NB4 (cell line): ENCODE data around the gene ERMN.

Source experiments
- MAX ChIP-seq: IDR thresholded peaks from 2 replicates; pipeline ENCODE4 v1.6.1; 2011; ENCODE audit warnings: low read depth, low read length
- MYC ChIP-seq: IDR thresholded peaks from 2 replicates; pipeline ENCODE4 v1.6.1; 2011; ENCODE audit warnings: low read depth, low read length
- POLR2A ChIP-seq: IDR thresholded peaks from 2 replicates; pipeline ENCODE4 v1.6.1; 2011; ENCODE audit warnings: mild to moderate bottlenecking; ENCODE audit not compliant: insufficient read length; ENCODE audit errors: extremely low read depth
- TF ChIP-seq, protein P1 (sequence below): IDR thresholded peaks from one replicate; pipeline ENCODE4 v1.5.1; 2012; ENCODE audit warnings: low read depth, low read length

GRCh38 chr2:157305723-157306110 is 19.9 kb downstream of the ERMN start:
- TF ChIP-seq POLR2A (no peak), MYC (no peak), MAX (no peak)
- TF ChIP-seq, protein P1, sequence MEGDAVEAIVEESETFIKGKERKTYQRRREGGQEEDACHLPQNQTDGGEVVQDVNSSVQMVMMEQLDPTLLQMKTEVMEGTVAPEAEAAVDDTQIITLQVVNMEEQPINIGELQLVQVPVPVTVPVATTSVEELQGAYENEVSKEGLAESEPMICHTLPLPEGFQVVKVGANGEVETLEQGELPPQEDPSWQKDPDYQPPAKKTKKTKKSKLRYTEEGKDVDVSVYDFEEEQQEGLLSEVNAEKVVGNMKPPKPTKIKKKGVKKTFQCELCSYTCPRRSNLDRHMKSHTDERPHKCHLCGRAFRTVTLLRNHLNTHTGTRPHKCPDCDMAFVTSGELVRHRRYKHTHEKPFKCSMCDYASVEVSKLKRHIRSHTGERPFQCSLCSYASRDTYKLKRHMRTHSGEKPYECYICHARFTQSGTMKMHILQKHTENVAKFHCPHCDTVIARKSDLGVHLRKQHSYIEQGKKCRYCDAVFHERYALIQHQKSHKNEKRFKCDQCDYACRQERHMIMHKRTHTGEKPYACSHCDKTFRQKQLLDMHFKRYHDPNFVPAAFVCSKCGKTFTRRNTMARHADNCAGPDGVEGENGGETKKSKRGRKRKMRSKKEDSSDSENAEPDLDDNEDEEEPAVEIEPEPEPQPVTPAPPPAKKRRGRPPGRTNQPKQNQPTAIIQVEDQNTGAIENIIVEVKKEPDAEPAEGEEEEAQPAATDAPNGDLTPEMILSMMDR: no peak
